Heart left ventricle (tissue), 13 donors: ENCODE data around the gene RBM15.

Source experiments
- CTCF ChIP-seq, 12 donors: fragments of 200-600 bp; sonication (generic) in 4 of 12; IDR thresholded peaks; one replicate each; pipeline versions ENCODE4 v1.5.0 to v1.8.0; 2018 to 2022; ENCODE audit warnings: antibody characterized with exemption in 12 of 12, mild to moderate bottlenecking in 5 of 12
- POLR2A ChIP-seq, 2 donors: fragments of 450-650 bp; IDR thresholded peaks; one replicate each; pipeline ENCODE4 v1.6.1; 2017; ENCODE audit warnings: antibody characterized with exemption in 2 of 2, mild to moderate bottlenecking in 2 of 2, moderate library complexity in 2 of 2
- donor health status: ischemic (EF 13 %, LVEDD 7.1; RV severe dilation, severe dysfunction).
- donor health status: DM: no; HTN: yes; CAD: no.
- donor health status: DM: no; HTN: no; CAD: no.
- donor health status: ischemic (EF 25% LVEDD 6.9; RV normal size, moderate dysfunction).
- donor health status: ischemic (EF 25% LVEDD 5.7; RV mildly dilated, moderate dysfunction).
- donor health status: ischemic (EF 35%, LVEDD 5.7; RV mildly dilated, moderate dysfunction).
- donor health status: nonischemic (EF 11% LVEDD 7.7; RV severe dilation, severe dysfunction).
- donor health status: DM: yes; HTN: yes; CAD: no.
- donor health status: PGD.
- donor health status: ischemic (EF 29% LVEDD 5.4; RV normal size, mild dysfunction).
- donor health status: nonischemic (EF 23%, LVEDD 6.1; RV moderate dilation, normal function).

GRCh38 chr1:110307239-110307974 is 31.8 kb upstream of the RBM15 start:
- TF ChIP-seq CTCF (IDR thresholded peaks at IDR 0.05) (no peak), POLR2A (IDR thresholded peaks at IDR 0.05) (no peak)
